SK-N-SH (cell line): ENCODE data around the gene C12orf56.

Source experiments
- CHD2 ChIP-seq: fragments of 150-350 bp; IDR thresholded peaks from 2 replicates; pipeline ENCODE4 v1.6.1; 2018; ENCODE audit warnings: low read length; ENCODE audit not compliant: partially characterized antibody
- CTCF ChIP-seq: fragments of 200-600 bp; sonication (generic); IDR thresholded peaks from 2 replicates; pipeline ENCODE4 v1.6.1; 2017; ENCODE audit warnings: antibody characterized with exemption, mild to moderate bottlenecking, moderate library complexity
- JUND ChIP-seq: IDR thresholded peaks from 2 replicates; pipeline ENCODE4 v1.4.0; 2012
- RAD21 ChIP-seq: IDR thresholded peaks from 2 replicates; pipeline ENCODE4 v1.6.1; 2012; ENCODE audit warnings: mild to moderate bottlenecking, low read length
- RCOR1 ChIP-seq: fragments of 150-350 bp; IDR thresholded peaks from 2 replicates; pipeline ENCODE4 v1.6.1; 2017; ENCODE audit warnings: antibody characterized with exemption, low read length
- USF2 ChIP-seq: fragments of 150-350 bp; IDR thresholded peaks from 2 replicates; pipeline ENCODE4 v1.6.1; 2017; ENCODE audit warnings: antibody characterized with exemption, low read length, low read depth, borderline replicate concordance

- TF ChIP-seq RAD21: no peak
- no peak for TF ChIP-seq CTCF
- no peak for TF ChIP-seq JUND
- TF ChIP-seq USF2: no peak
- no peak for TF ChIP-seq CHD2
- no peak for TF ChIP-seq RCOR1
Measured at GRCh38 chr12:64278421-64278820, 112.1 kb downstream of the C12orf56 start.
